MCF 10A (cell line): Measurements from ENCODE around the gene MORF4L2. TPM values are rescaled to one million over a fixed set of nuclear protein-coding genes. Genes with fewer than 3 reads are reported as not detected.

ENCODE experiments used
- Bru-seq: library from RNA; stranded (reverse); fragments of 400-500 nt; gene quantifications from one replicate; lab custom pipeline; 2021; lab: Mats Ljungman, UMichigan
- BruChase-seq, 2 experiments: library from RNA; stranded (reverse); fragments of 400-500 nt; gene quantifications; one replicate each; lab custom pipeline; 2021; lab: Mats Ljungman, UMichigan
- BruUV-seq: library from RNA; stranded (reverse); fragments of 400-500 nt; replicated peaks from 2 replicates; lab custom pipeline; 2021; lab: Mats Ljungman, UMichigan
- CTCF ChIA-PET: fragments of 300-600 bp; sonication (Branson Sonifier 250); formaldehyde crosslinking; extraction: SDS; loops from one replicate; lab custom pipeline; 2021; ENCODE audit warnings: antibody characterized with exemption, inconsistent platforms; lab: Yijun Ruan, JAX
- POLR2A ChIA-PET: fragments of 300-600, 350-650 bp; sonication (Branson Sonifier 250); formaldehyde crosslinking; extraction: SDS; loops from one replicate; lab custom pipeline; 2020; ENCODE audit warnings: antibody characterized with exemption, inconsistent platforms; lab: Yijun Ruan, JAX
- DNase-seq: peaks from one replicate; pipeline ENCODE4 v3.0.0-alpha.2; 2018; ENCODE audit not compliant: unreplicated experiment
- H3K27ac Mint-ChIP-seq: one replicate; pipeline ENCODE4 v1.8.0; 2022; ENCODE audit warnings: mild to moderate bottlenecking, low read depth, mixed read lengths; ENCODE audit not compliant: unreplicated experiment
- H3K27me3 Mint-ChIP-seq: one replicate; pipeline ENCODE4 v1.8.0; 2022; ENCODE audit warnings: mixed read lengths; ENCODE audit not compliant: insufficient read depth, unreplicated experiment
- H3K36me3 Mint-ChIP-seq: one replicate; pipeline ENCODE4 v1.8.0; 2022; ENCODE audit warnings: mild to moderate bottlenecking, moderate library complexity, mixed read lengths; ENCODE audit not compliant: insufficient read depth, unreplicated experiment
- H3K4me1 Mint-ChIP-seq: one replicate; pipeline ENCODE4 v1.8.0; 2022; ENCODE audit warnings: mixed read lengths; ENCODE audit not compliant: insufficient read depth, unreplicated experiment
- H3K4me3 Mint-ChIP-seq: one replicate; pipeline ENCODE4 v1.8.0; 2022; ENCODE audit warnings: mild to moderate bottlenecking, moderate library complexity, mixed read lengths; ENCODE audit not compliant: unreplicated experiment
- H3K9me3 Mint-ChIP-seq: one replicate; pipeline ENCODE4 v1.8.0; 2022; ENCODE audit warnings: mixed read lengths; ENCODE audit not compliant: unreplicated experiment
- CTCF ChIP-seq: fragments of 200-600 bp; IDR thresholded peaks from one replicate; pipeline ENCODE4 v1.8.0; 2022; ENCODE audit warnings: antibody characterized with exemption, mild to moderate bottlenecking; ENCODE audit not compliant: unreplicated experiment
- intact Hi-C: fragments of 100-400 bp; cut with micrococcal nuclease; formaldehyde crosslinking; loops from 2 replicates; pipeline ENCODE4 v1.14.1; 2022
- long read RNA-seq: library from polyadenylated mRNA; stranded (forward); transcript quantifications from one replicate; pipeline ENCODE4 v2.0.0, GENCODE V29; 2022
- total RNA-seq: library from RNA; stranded (reverse); gene quantifications from 2 replicates; pipeline ENCODE4 v1.2.3, GENCODE V29; 2022

Gene MORF4L2, protein sequence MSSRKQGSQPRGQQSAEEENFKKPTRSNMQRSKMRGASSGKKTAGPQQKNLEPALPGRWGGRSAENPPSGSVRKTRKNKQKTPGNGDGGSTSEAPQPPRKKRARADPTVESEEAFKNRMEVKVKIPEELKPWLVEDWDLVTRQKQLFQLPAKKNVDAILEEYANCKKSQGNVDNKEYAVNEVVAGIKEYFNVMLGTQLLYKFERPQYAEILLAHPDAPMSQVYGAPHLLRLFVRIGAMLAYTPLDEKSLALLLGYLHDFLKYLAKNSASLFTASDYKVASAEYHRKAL
- total RNA-seq = 463 and 496 TPM in 2 replicates
- Bru-seq, nascent RNA = percentile 99 among the genes with signal in this experiment
- percentile 100 among the genes with signal in this experiment for BruChase-seq, experiment 1, labeled RNA remaining after a 6-hour chase
- BruChase-seq, experiment 2, labeled RNA remaining after a 2-hour chase = percentile 100 among the genes with signal in this experiment
- long read RNA-seq, transcript MORF4L2-215 (4 exons, 451 nt) = major isoform, 301 of 667 reads
- long read RNA-seq, transcript MORF4L2-201 (4 exons, 1,824 nt) = minor isoform, 21 of 667 reads
- long read RNA-seq, transcript MORF4L2-209 (5 exons, 869 nt) = minor isoform, 66 of 667 reads
- long read RNA-seq, transcript MORF4L2-203 (4 exons, 1,983 nt) = minor isoform, 105 of 667 reads
- long read RNA-seq, partial matches to known transcripts = 11 of 667 reads
- long read RNA-seq, other reads (novel, unspliced or antisense) = 115 of 667 reads

GRCh38 chrX:103686199-103687072, at the start of gene MORF4L2:
MORF4L2 (minus strand) TSS chrX:103686699; CDS start chrX:103677027, 9,672 bp downstream.
- DNase-seq = peak; percentile 96
- Mint-ChIP-seq H3K9me3 (no peaks in the 10 kb centered on the region), H3K4me3 (no peak within 1 kb of the TSS), H3K27ac (no peak within 1 kb of the TSS), H3K36me3 (peaks cover 39% of the 10 kb centered on the region), H3K4me1 (peaks cover 5% of the 10 kb centered on the region), H3K27me3 (peaks cover 11% of the 10 kb centered on the region)
- TF ChIP-seq CTCF = no peak
- POLR2A ChIA-PET = interaction anchor here (0.6 to 3.1 kb wide), 18 partner anchors 14 to 1537 kb away, joined by 3 to 15 read pairs (median 3); partner anchors contain the start of gene TCEAL4
- intact Hi-C loops = loop anchor here (2.0 to 5.0 kb wide), 3 partner anchors 58 to 426 kb away; partner anchors contain the start of genes TCEAL1, TCEAL4 and ZCCHC18
- TSS peak; percentile 65 for BruUV-seq
- CTCF ChIA-PET = interaction anchor here (0.6 to 1.3 kb wide), 8 partner anchors 19 to 629 kb away, joined by 3 to 4 read pairs (median 3); partner anchors contain the start of gene TCEAL4

DNA sequence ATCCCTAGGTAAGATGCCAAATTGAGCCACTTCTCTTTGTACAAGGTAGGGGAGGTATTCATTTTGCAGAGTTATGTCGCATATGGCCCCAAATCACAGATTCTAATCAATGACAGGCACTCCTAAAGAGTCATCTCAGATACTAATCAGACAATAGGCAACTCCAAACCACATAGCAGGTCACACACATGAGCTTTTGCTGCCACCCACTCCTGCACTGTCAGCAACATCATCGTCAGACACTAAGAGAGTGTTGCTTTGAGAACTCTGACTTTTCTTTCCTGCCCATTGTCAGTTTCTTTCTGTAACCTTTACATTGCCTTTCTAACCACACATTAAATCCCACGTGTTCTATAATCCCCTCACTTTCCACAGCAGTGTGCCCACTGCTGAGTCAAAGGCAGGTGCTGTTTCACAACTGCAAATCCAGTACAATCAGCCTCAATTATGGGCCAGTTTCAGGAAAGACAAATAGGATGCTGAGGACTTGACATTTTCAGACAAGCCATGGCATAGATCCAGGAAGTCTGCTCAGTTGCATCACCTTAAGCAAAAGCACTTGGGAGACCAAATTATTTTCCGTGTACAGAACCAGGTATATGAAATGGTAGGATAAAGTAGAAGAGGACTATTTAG, 47.7 kb upstream of the MORF4L2 start:
- peaks cover 26% of the 10 kb centered on the region for H3K4me1 Mint-ChIP-seq
- no peak overlapping the region for H3K27ac Mint-ChIP-seq
- intact Hi-C loops = no loop called here
- no peaks in the 10 kb centered on the region for H3K9me3 Mint-ChIP-seq
- no TSS peak for BruUV-seq
- no peak for TF ChIP-seq CTCF
- peaks cover 73% of the 10 kb centered on the region for H3K27me3 Mint-ChIP-seq
- peaks cover 5% of the 10 kb centered on the region for H3K36me3 Mint-ChIP-seq
- DNase-seq = peak; percentile 76
- no peak overlapping the region for H3K4me3 Mint-ChIP-seq
- ChIA-PET CTCF (no interaction called here), POLR2A (interaction anchor here (0.6 to 1.0 kb wide), 2 partner anchors 12 to 16 kb away, joined by 3 read pairs; no protein-coding TSS in a partner anchor)

DNA sequence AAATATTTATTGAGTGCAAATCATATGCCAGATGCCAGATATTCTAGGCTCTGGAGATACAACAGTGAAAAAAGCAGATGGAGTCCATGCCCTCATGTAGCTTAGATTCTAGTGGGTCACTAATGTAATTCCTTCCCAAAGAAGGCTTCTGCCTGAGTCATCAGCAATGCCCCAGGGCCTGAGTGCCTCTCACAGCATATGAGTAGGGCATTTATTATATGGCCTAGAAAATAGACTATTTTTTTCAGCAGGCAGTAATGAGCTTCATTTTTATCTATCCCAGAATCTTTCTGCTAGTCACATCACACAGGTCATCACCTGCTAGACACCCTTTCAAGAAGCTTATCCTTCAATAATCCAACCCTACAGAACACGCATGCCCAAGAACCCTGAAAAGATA, 46.5 kb upstream of the MORF4L2 start:
- POLR2A ChIA-PET = interaction anchor here (0.6 kb wide), 1 partner anchor 13 kb away, joined by 4 read pairs; no protein-coding TSS in a partner anchor
- CTCF ChIA-PET = interaction anchor here (0.6 to 0.7 kb wide), 2 partner anchors 10 to 21 kb away, joined by 3 to 4 read pairs; no protein-coding TSS in a partner anchor
- no TSS peak for BruUV-seq
- peaks cover 5% of the 10 kb centered on the region for H3K36me3 Mint-ChIP-seq
- H3K4me3 Mint-ChIP-seq = no peak overlapping the region
- intact Hi-C loops = no loop called here
- DNase-seq = no peak
- no peak for TF ChIP-seq CTCF
- H3K27me3 Mint-ChIP-seq = peaks cover 73% of the 10 kb centered on the region
- H3K9me3 Mint-ChIP-seq = no peaks in the 10 kb centered on the region
- H3K4me1 Mint-ChIP-seq = peaks cover 27% of the 10 kb centered on the region
- no peak overlapping the region for H3K27ac Mint-ChIP-seq
